Measurements from ENCODE around the gene SPINK2. TPM values are rescaled to one million over a fixed set of nuclear protein-coding genes. Genes with fewer than 3 reads are reported as not detected.

Gene SPINK2
- total and polyA plus RNA-seq, 10 of the 15 experiments (the other 5 are each of a cell fraction or from before 2014, with no cell fraction given) = 0.13 to 1.0 (median 0.61) TPM; not detected in 1

DNA sequence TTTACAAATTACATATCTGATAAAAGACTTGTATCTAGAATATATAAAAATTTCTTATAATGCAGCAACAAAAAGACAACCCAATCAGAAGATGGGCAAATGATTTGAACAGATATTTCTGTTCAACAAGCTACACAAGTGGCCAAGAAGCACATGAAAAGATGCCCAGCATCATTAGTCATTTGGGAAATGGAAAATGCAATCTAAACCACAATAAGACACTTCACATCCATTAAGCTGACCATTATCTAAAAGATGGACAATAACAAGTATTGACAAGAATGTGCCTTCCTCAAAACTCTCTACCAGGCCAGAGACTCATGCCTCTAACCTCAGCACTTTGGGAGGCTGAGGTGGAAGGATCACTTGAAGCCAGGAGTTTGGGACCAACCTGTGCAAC is 53.9 kb downstream of the SPINK2 start:
- Histone ChIP-seq H3K9me3 (replicated peaks; ENCODE audit: control insufficient read depth, insufficient read depth, low read length) (no peaks in the 10 kb centered on the region), H3K4me2 (ENCODE audit: control insufficient read depth, insufficient read depth) (no peak overlapping the region), H2AFZ (ENCODE audit: control insufficient read depth, low read depth, low read length) (no peak overlapping the region), H3K4me3 (no peak overlapping the region), H3K36me3 (ENCODE audit: control insufficient read depth in 2 of 2, insufficient read depth in 2 of 2, low read length in 1 of 2) (no peaks in the 10 kb centered on the region), H3K79me2 (ENCODE audit: control insufficient read depth, insufficient read depth, low read length) (no peaks in the 10 kb centered on the region), H3K27me3 (replicated peaks in 1 of 2; ENCODE audit: control insufficient read depth in 2 of 2, insufficient read depth in 2 of 2, low read length in 1 of 2) (no peaks in the 10 kb centered on the region), H4K20me1 (ENCODE audit: control insufficient read depth, insufficient read depth) (no peaks in the 10 kb centered on the region), H3K9ac (ENCODE audit: control insufficient read depth, insufficient read depth, low read length) (no peak overlapping the region), H3K27ac (ENCODE audit: control insufficient read depth, insufficient read depth) (no peak overlapping the region), H3K4me1 (ENCODE audit: control insufficient read depth, insufficient read depth, low read length) (peaks cover 7% of the 10 kb centered on the region)
- FAIRE-seq = no peak
- no peak for DNase-seq (ENCODE audit: low read depth, low spot score)
- ATAC-seq = no peak
- TF ChIP-seq SREBF1 (IDR thresholded peaks at IDR 0.05; ENCODE audit: low read length) (no peak), KDM1A (IDR thresholded peaks at IDR 0.05; ENCODE audit: borderline replicate concordance) (no peak)
- BruUV-seq (replicated peaks) = no TSS peak
- POLR2A ChIA-PET = no interaction called here
- SMC1A ChIA-PET (ENCODE audit: uncharacterized antibody, unreplicated experiment) = interaction anchor here (1.3 to 1.7 kb wide), 2 partner anchors 13 to 69 kb away, joined by 3 to 5 read pairs; no protein-coding TSS in a partner anchor
- intact Hi-C loops (cut with micrococcal nuclease; ENCODE audit: unreplicated experiment) = no loop called here
- RAD21 ChIA-PET (ENCODE audit: unreplicated experiment) = no interaction called here
- in situ Hi-C loops (cut with MboI) = no loop called here
- CTCF ChIA-PET = interaction anchor here (1.2 kb wide), 2 partner anchors 9 to 32 kb away, joined by 3 to 5 read pairs; no protein-coding TSS in a partner anchor

GRCh38 chr4:56764775-56765174 is 56.7 kb downstream of the SPINK2 start:
- ATAC-seq (no peak), FAIRE-seq (no peak), DNase-seq (ENCODE audit: low read depth, low spot score) (no peak)
- no peaks in the 10 kb centered on the region for H3K27me3 ChIP-seq (replicated peaks in 1 of 2; ENCODE audit: control insufficient read depth in 2 of 2, insufficient read depth in 2 of 2, low read length in 1 of 2)
- no peak overlapping the region for H3K27ac ChIP-seq (ENCODE audit: control insufficient read depth, insufficient read depth)
- RAD21 ChIA-PET (ENCODE audit: unreplicated experiment) = no interaction called here
- CTCF ChIA-PET = interaction anchor here (1.2 kb wide), 1 partner anchor 35 kb away, joined by 3 read pairs; no protein-coding TSS in a partner anchor
- in situ Hi-C loops (cut with MboI) = no loop called here
- TF ChIP-seq, protein P1, sequence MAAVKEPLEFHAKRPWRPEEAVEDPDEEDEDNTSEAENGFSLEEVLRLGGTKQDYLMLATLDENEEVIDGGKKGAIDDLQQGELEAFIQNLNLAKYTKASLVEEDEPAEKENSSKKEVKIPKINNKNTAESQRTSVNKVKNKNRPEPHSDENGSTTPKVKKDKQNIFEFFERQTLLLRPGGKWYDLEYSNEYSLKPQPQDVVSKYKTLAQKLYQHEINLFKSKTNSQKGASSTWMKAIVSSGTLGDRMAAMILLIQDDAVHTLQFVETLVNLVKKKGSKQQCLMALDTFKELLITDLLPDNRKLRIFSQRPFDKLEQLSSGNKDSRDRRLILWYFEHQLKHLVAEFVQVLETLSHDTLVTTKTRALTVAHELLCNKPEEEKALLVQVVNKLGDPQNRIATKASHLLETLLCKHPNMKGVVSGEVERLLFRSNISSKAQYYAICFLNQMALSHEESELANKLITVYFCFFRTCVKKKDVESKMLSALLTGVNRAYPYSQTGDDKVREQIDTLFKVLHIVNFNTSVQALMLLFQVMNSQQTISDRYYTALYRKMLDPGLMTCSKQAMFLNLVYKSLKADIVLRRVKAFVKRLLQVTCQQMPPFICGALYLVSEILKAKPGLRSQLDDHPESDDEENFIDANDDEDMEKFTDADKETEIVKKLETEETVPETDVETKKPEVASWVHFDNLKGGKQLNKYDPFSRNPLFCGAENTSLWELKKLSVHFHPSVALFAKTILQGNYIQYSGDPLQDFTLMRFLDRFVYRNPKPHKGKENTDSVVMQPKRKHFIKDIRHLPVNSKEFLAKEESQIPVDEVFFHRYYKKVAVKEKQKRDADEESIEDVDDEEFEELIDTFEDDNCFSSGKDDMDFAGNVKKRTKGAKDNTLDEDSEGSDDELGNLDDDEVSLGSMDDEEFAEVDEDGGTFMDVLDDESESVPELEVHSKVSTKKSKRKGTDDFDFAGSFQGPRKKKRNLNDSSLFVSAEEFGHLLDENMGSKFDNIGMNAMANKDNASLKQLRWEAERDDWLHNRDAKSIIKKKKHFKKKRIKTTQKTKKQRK (IDR thresholded peaks at IDR 0.05; ENCODE audit: low read depth, low read length) = no peak
- TF ChIP-seq NR2C1 (IDR thresholded peaks at IDR 0.05) = no peak
- H3K4me1 ChIP-seq (ENCODE audit: control insufficient read depth, insufficient read depth, low read length) = peaks cover 8% of the 10 kb centered on the region
- no peak overlapping the region for H3K4me3 ChIP-seq
- no peaks in the 10 kb centered on the region for H3K79me2 ChIP-seq (ENCODE audit: control insufficient read depth, insufficient read depth, low read length)
- no TSS peak for BruUV-seq (replicated peaks)
- no peaks in the 10 kb centered on the region for H3K36me3 ChIP-seq (ENCODE audit: control insufficient read depth in 2 of 2, insufficient read depth in 2 of 2, low read length in 1 of 2)
- no peak overlapping the region for H3K4me2 ChIP-seq (ENCODE audit: control insufficient read depth, insufficient read depth)
- SMC1A ChIA-PET (ENCODE audit: uncharacterized antibody, unreplicated experiment) = no interaction called here
- intact Hi-C loops (cut with micrococcal nuclease; ENCODE audit: unreplicated experiment) = no loop called here
- H2AFZ ChIP-seq (ENCODE audit: control insufficient read depth, low read depth, low read length) = no peak overlapping the region
- WGBS (ENCODE audit: insufficient coverage, insufficient replicate concordance, low lambda C conversion rate, missing lambda C conversion rate) = 75% methylated on average over 5 of the region's 5 CpGs
- POLR2A ChIA-PET = no interaction called here
- H3K9me3 ChIP-seq (replicated peaks; ENCODE audit: control insufficient read depth, insufficient read depth, low read length) = no peaks in the 10 kb centered on the region
- H4K20me1 ChIP-seq (ENCODE audit: control insufficient read depth, insufficient read depth) = no peaks in the 10 kb centered on the region
- no peak overlapping the region for H3K9ac ChIP-seq (ENCODE audit: control insufficient read depth, insufficient read depth, low read length)

Data from GM12878 (cell line).